K562 (cell line): Measurements from ENCODE around the gene ST7.

Experiments used
- CTCF ChIP-seq, 3 experiments: IDR thresholded peaks in 2 of 3; conservative IDR thresholded peaks in 1 of 3; 2 replicates each; pipeline ENCODE4 v1.5.1; 2011 to 2012; ENCODE audit warnings: low read length in 3 of 3, mild to moderate bottlenecking in 3 of 3, control low read depth in 2 of 3, improper control_type of control experiment in 1 of 3, inconsistent platforms in 1 of 3, low read depth in 1 of 3, mixed read lengths in 1 of 3, moderate library complexity in 1 of 3; ENCODE audit not compliant: insufficient read depth in 2 of 3
- FIP1L1 ChIP-seq: fragments of 200-400 bp; formaldehyde crosslinking; IDR thresholded peaks from 2 replicates; pipeline ENCODE4 v1.6.1; 2018; ENCODE audit warnings: mild to moderate bottlenecking, low read depth, low read length; ENCODE audit not compliant: poor library complexity, severe bottlenecking
- MCM3 ChIP-seq: fragments of 450-650 bp; IDR thresholded peaks from 2 replicates; pipeline ENCODE4 v1.6.1; 2016
- RAD21 ChIP-seq, 2 experiments: fragments of 250-450 bp in 1 of 2; fragments of 450-650 bp in 1 of 2; sonication (Bioruptor Pico) in 1 of 2; formaldehyde crosslinking in 1 of 2; IDR thresholded peaks in 1 of 2; conservative IDR thresholded peaks in 1 of 2; 2 replicates each; pipeline versions ENCODE4 v1.4.0 to v1.8.0; 2020 to 2022; ENCODE audit warnings: mild to moderate bottlenecking in 2 of 2, moderate library complexity in 1 of 2
- RFX5 ChIP-seq: IDR thresholded peaks from 2 replicates; pipeline ENCODE4 v1.6.1; 2011; ENCODE audit warnings: low read depth, mild to moderate bottlenecking, improper control_type of control experiment, low read length
- ZNF124 ChIP-seq: sonication (generic); formaldehyde crosslinking; IDR thresholded peaks from 2 replicates; pipeline ENCODE4 v1.8.1; 2022; ENCODE audit warnings: missing genetic modification reagents
- TF ChIP-seq, protein P1 (sequence below): sonication (generic); formaldehyde crosslinking; IDR thresholded peaks from 2 replicates; pipeline ENCODE4 v1.9.0; 2022; ENCODE audit warnings: mild to moderate bottlenecking, missing genetic modification reagents
- TF ChIP-seq, protein P2 (sequence below): fragments of 450-650 bp; IDR thresholded peaks from 2 replicates; pipeline ENCODE4 v1.6.1; 2017; ENCODE audit warnings: antibody characterized with exemption, mild to moderate bottlenecking
- TF ChIP-seq, protein P3 (sequence below): sonication (generic); formaldehyde crosslinking; IDR thresholded peaks from 2 replicates; pipeline ENCODE4 v1.8.0; 2022; ENCODE audit warnings: missing genetic modification reagents, mild to moderate bottlenecking, borderline replicate concordance

- TF ChIP-seq CTCF (IDR thresholded peaks at IDR 0.05 in 2 of 3, conservative IDR thresholded peaks at IDR 0.05 in 1 of 3; ENCODE audit: insufficient read depth in 2 of 3, low read depth in 1 of 3, low read length in 3 of 3): no peak
- TF ChIP-seq ZNF124 (CRISPR knock-in tag): no peak
- no peak for TF ChIP-seq RFX5
- TF ChIP-seq, protein P1, sequence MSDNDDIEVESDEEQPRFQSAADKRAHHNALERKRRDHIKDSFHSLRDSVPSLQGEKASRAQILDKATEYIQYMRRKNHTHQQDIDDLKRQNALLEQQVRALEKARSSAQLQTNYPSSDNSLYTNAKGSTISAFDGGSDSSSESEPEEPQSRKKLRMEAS (CRISPR knock-in tag): no peak
- TF ChIP-seq RAD21 (CRISPR knock-in tag; conservative IDR thresholded peaks at IDR 0.05 in 1 of 2, IDR thresholded peaks at IDR 0.05 in 1 of 2): no peak
- TF ChIP-seq, protein P2, sequence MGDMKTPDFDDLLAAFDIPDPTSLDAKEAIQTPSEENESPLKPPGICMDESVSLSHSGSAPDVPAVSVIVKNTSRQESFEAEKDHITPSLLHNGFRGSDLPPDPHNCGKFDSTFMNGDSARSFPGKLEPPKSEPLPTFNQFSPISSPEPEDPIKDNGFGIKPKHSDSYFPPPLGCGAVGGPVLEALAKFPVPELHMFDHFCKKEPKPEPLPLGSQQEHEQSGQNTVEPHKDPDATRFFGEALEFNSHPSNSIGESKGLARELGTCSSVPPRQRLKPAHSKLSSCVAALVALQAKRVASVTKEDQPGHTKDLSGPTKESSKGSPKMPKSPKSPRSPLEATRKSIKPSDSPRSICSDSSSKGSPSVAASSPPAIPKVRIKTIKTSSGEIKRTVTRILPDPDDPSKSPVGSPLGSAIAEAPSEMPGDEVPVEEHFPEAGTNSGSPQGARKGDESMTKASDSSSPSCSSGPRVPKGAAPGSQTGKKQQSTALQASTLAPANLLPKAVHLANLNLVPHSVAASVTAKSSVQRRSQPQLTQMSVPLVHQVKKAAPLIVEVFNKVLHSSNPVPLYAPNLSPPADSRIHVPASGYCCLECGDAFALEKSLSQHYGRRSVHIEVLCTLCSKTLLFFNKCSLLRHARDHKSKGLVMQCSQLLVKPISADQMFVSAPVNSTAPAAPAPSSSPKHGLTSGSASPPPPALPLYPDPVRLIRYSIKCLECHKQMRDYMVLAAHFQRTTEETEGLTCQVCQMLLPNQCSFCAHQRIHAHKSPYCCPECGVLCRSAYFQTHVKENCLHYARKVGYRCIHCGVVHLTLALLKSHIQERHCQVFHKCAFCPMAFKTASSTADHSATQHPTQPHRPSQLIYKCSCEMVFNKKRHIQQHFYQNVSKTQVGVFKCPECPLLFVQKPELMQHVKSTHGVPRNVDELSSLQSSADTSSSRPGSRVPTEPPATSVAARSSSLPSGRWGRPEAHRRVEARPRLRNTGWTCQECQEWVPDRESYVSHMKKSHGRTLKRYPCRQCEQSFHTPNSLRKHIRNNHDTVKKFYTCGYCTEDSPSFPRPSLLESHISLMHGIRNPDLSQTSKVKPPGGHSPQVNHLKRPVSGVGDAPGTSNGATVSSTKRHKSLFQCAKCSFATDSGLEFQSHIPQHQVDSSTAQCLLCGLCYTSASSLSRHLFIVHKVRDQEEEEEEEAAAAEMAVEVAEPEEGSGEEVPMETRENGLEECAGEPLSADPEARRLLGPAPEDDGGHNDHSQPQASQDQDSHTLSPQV: no peak
- TF ChIP-seq FIP1L1: no peak
- TF ChIP-seq, protein P3, sequence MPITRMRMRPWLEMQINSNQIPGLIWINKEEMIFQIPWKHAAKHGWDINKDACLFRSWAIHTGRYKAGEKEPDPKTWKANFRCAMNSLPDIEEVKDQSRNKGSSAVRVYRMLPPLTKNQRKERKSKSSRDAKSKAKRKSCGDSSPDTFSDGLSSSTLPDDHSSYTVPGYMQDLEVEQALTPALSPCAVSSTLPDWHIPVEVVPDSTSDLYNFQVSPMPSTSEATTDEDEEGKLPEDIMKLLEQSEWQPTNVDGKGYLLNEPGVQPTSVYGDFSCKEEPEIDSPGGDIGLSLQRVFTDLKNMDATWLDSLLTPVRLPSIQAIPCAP (CRISPR knock-in tag): no peak
- no peak for TF ChIP-seq MCM3
Measured at GRCh38 chr7:117023325-117023854, 70.1 kb downstream of the ST7 start.
